ENCODE measurements around the gene MRPS18B. TPM values are rescaled to one million over a fixed set of nuclear protein-coding genes. Genes with fewer than 3 reads are reported as not detected.

The MRPS18B gene
- total and polyA plus RNA-seq, 2 of the 13 experiments (the other 11 are each of a cell fraction or from before 2014, with no cell fraction given) = 125 to 131 TPM

- TF ChIP-seq AFF4 (CRISPR knock-in tag; IDR thresholded peaks at IDR 0.05) (peak; percentile 92; the same call in 1 of the 2 replicates), ZNF44 (CRISPR knock-in tag; IDR thresholded peaks at IDR 0.05) (no peak; the same call in none of the 2 replicates), ZNF576 (CRISPR knock-in tag; IDR thresholded peaks at IDR 0.05) (no peak), ZNF672 (CRISPR knock-in tag; IDR thresholded peaks at IDR 0.05) (no peak), ZFX (CRISPR knock-in tag; IDR thresholded peaks at IDR 0.05; ENCODE audit: low read depth) (peak; percentile 99), POLR2A (IDR thresholded peaks at IDR 0.05; ENCODE audit: insufficient read depth in 1 of 2, low read depth in 2 of 2, low read length in 2 of 2) (peak; percentile 88 to 95), ZMAT5 (CRISPR knock-in tag; IDR thresholded peaks at IDR 0.05; ENCODE audit: borderline replicate concordance, low read depth) (no peak), ELF4 (CRISPR knock-in tag; IDR thresholded peaks at IDR 0.05; ENCODE audit: borderline replicate concordance) (peak; percentile 93), FOXP1 (IDR thresholded peaks at IDR 0.05) (peak; percentile 89), FOXP1 (CRISPR knock-in tag; IDR thresholded peaks at IDR 0.05) (peak; percentile 93), NFE2L2 (IDR thresholded peaks at IDR 0.05; ENCODE audit: low read length) (no peak), SIN3A (IDR thresholded peaks at IDR 0.05; ENCODE audit: borderline replicate concordance, low read depth, low read length) (peak; percentile 94; the same call in 1 of the 2 replicates), MED1 (CRISPR knock-in tag; IDR thresholded peaks at IDR 0.05) (peak; percentile 90), ZNF274 (CRISPR knock-in tag; IDR thresholded peaks at IDR 0.05) (peak; percentile 90; the same call in 1 of the 2 replicates), ZKSCAN8 (CRISPR knock-in tag; IDR thresholded peaks at IDR 0.05; ENCODE audit: borderline replicate concordance) (peak; percentile 94), ZNF674 (CRISPR knock-in tag; IDR thresholded peaks at IDR 0.05; ENCODE audit: low read depth) (peak; percentile 80), HMG20B (CRISPR knock-in tag; conservative IDR thresholded peaks at IDR 0.05) (peak; percentile 45; the same call in 1 of the 2 replicates), SUZ12 (IDR thresholded peaks at IDR 0.05; ENCODE audit: low read depth, low read length) (no peak), LCORL (IDR thresholded peaks at IDR 0.05) (no peak), LCORL (CRISPR knock-in tag; IDR thresholded peaks at IDR 0.05) (peak; percentile 41; the same call in 1 of the 2 replicates), SNAPC5 (CRISPR knock-in tag; IDR thresholded peaks at IDR 0.05; ENCODE audit: borderline replicate concordance) (no peak)
- TF ChIP-seq, protein P1, sequence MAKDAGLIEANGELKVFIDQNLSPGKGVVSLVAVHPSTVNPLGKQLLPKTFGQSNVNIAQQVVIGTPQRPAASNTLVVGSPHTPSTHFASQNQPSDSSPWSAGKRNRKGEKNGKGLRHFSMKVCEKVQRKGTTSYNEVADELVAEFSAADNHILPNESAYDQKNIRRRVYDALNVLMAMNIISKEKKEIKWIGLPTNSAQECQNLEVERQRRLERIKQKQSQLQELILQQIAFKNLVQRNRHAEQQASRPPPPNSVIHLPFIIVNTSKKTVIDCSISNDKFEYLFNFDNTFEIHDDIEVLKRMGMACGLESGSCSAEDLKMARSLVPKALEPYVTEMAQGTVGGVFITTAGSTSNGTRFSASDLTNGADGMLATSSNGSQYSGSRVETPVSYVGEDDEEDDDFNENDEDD (CRISPR knock-in tag; IDR thresholded peaks at IDR 0.05; ENCODE audit: borderline replicate concordance) = peak; percentile 89
- TF ChIP-seq, protein P2, sequence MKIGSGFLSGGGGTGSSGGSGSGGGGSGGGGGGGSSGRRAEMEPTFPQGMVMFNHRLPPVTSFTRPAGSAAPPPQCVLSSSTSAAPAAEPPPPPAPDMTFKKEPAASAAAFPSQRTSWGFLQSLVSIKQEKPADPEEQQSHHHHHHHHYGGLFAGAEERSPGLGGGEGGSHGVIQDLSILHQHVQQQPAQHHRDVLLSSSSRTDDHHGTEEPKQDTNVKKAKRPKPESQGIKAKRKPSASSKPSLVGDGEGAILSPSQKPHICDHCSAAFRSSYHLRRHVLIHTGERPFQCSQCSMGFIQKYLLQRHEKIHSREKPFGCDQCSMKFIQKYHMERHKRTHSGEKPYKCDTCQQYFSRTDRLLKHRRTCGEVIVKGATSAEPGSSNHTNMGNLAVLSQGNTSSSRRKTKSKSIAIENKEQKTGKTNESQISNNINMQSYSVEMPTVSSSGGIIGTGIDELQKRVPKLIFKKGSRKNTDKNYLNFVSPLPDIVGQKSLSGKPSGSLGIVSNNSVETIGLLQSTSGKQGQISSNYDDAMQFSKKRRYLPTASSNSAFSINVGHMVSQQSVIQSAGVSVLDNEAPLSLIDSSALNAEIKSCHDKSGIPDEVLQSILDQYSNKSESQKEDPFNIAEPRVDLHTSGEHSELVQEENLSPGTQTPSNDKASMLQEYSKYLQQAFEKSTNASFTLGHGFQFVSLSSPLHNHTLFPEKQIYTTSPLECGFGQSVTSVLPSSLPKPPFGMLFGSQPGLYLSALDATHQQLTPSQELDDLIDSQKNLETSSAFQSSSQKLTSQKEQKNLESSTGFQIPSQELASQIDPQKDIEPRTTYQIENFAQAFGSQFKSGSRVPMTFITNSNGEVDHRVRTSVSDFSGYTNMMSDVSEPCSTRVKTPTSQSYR (CRISPR knock-in tag; IDR thresholded peaks at IDR 0.05; ENCODE audit: borderline replicate concordance) = peak; percentile 52; the same call in 1 of the 2 replicates
These were observed 46.4 kb upstream of the MRPS18B start, which contains the start of gene ABCF1 (continued) for GRCh38 chr6:30571075-30571761.

Measured in HepG2 (cell line).